ENCODE measurements around the gene RPL26.

DNA sequence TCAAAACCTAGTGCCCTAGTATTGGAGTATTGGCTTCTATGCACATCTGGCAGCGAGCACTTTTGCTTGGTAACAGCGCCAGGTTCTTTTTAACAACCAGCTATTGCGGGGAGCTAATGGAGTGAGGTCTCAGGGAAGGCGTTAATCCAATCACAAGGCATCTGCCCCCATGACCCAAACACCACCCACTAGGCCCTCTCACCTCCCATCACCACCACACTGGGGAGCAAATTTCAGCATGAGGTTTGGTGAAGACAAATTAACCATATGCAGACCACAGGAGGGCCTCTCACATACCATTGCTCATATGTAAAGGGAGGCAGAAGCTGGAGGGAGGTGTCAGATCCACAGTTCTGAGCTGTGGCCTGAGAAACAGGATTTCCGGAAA is 44.2 kb downstream of the RPL26 start:
- TF ChIP-seq, protein P1, sequence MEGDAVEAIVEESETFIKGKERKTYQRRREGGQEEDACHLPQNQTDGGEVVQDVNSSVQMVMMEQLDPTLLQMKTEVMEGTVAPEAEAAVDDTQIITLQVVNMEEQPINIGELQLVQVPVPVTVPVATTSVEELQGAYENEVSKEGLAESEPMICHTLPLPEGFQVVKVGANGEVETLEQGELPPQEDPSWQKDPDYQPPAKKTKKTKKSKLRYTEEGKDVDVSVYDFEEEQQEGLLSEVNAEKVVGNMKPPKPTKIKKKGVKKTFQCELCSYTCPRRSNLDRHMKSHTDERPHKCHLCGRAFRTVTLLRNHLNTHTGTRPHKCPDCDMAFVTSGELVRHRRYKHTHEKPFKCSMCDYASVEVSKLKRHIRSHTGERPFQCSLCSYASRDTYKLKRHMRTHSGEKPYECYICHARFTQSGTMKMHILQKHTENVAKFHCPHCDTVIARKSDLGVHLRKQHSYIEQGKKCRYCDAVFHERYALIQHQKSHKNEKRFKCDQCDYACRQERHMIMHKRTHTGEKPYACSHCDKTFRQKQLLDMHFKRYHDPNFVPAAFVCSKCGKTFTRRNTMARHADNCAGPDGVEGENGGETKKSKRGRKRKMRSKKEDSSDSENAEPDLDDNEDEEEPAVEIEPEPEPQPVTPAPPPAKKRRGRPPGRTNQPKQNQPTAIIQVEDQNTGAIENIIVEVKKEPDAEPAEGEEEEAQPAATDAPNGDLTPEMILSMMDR (IDR thresholded peaks at IDR 0.05) = no peak
- TF ChIP-seq POLR2A (IDR thresholded peaks at IDR 0.05) = no peak

Measured in right lobe of liver (tissue), 4 donors.